Fibroblast of lung (primary cell): ENCODE data around the gene TMEM33. TPM values are rescaled to one million over a fixed set of nuclear protein-coding genes. Genes with fewer than 3 reads are reported as not detected.

ENCODE experiments used
- DNase-seq, 2 donors: peaks; one replicate each; pipeline versions ENCODE4 v3.0.0 to v3.0.0-alpha.2; 2010; ENCODE audit warnings: low read depth in 2 of 2
- H2AFZ ChIP-seq: 2 replicates; pipeline ENCODE4 v1.5.1; 2012; ENCODE audit warnings: low read length, control low read depth, inconsistent platforms
- H3K27ac ChIP-seq: 2 replicates; pipeline ENCODE4 v1.5.1; 2011; ENCODE audit warnings: low read length, control low read depth; ENCODE audit not compliant: insufficient read depth
- H3K27me3 ChIP-seq: 2 replicates; pipeline ENCODE4 v1.5.1; 2011; ENCODE audit warnings: mild to moderate bottlenecking, low read length; ENCODE audit not compliant: control insufficient read depth, insufficient read depth
- H3K36me3 ChIP-seq: 2 replicates; pipeline ENCODE4 v1.5.1; 2011; ENCODE audit warnings: low read length; ENCODE audit not compliant: control insufficient read depth, insufficient read depth
- H3K4me1 ChIP-seq: 2 replicates; pipeline ENCODE4 v1.5.1; 2011; ENCODE audit warnings: low read length; ENCODE audit not compliant: control insufficient read depth, insufficient read depth; ENCODE audit errors: extremely low read depth
- H3K4me2 ChIP-seq: 2 replicates; pipeline ENCODE4 v1.5.1; 2011; ENCODE audit warnings: low read length, control low read depth; ENCODE audit not compliant: insufficient read depth; ENCODE audit errors: extremely low read depth
- H3K4me3 ChIP-seq, 4 experiments: fragments of 200-600 bp in 1 of 4; sonication (generic) in 1 of 4; replicated peaks in 1 of 4; 2 replicates each; pipeline ENCODE4 v1.5.1; 2011 to 2016; ENCODE audit warnings: low read length in 4 of 4, low read depth in 3 of 4, mild to moderate bottlenecking in 3 of 4, control low read depth in 2 of 4, inconsistent platforms in 1 of 4, mixed read lengths in 1 of 4; ENCODE audit not compliant: insufficient read depth in 1 of 4; ENCODE audit errors: control extremely low read depth in 1 of 4
- H3K79me2 ChIP-seq: 2 replicates; pipeline ENCODE4 v1.5.1; 2012; ENCODE audit warnings: mild to moderate bottlenecking, low read length, inconsistent platforms; ENCODE audit not compliant: control insufficient read depth, insufficient read depth
- H3K9ac ChIP-seq: 2 replicates; pipeline ENCODE4 v1.5.1; 2011; ENCODE audit warnings: mild to moderate bottlenecking, low read length, control low read depth; ENCODE audit not compliant: insufficient read depth
- H3K9me3 ChIP-seq: 2 replicates; pipeline ENCODE4 v1.5.1; 2012; ENCODE audit warnings: low read depth, low read length; ENCODE audit not compliant: control insufficient read depth, insufficient read depth
- H4K20me1 ChIP-seq: 2 replicates; pipeline ENCODE4 v1.5.1; 2011; ENCODE audit warnings: low read length; ENCODE audit not compliant: control insufficient read depth, insufficient read depth; ENCODE audit errors: extremely low read depth
- EZH2 ChIP-seq: IDR thresholded peaks from 2 replicates; pipeline ENCODE4 v1.5.1; 2012; ENCODE audit warnings: low read length, control low read depth, mild to moderate bottlenecking; ENCODE audit errors: missing control alignments
- polyA plus RNA-seq, 2 donors: library from polyadenylated mRNA; depleted of rRNA in 1 of 2; stranded (reverse) in 1 of 2; unstranded in 1 of 2; fragments of >200 nt; gene quantifications; 2 replicates each; pipeline ENCODE4 v1.2.1, GENCODE V29; 2011 to 2012; ENCODE audit warnings: missing spikeins in 1 of 2
- total RNA-seq: library from RNA; depleted of rRNA; stranded (reverse); fragments of >200 nt; gene quantifications from 2 replicates; pipeline ENCODE4 v1.2.1, GENCODE V29; 2014
- TF ChIP-seq, protein P1 (sequence below), 2 donors: IDR thresholded peaks in 1 of 2; conservative IDR thresholded peaks in 1 of 2; 1 replicate in 1 of 2; 2 replicates in 1 of 2; pipeline ENCODE4 v1.5.1; 2011 to 2012; ENCODE audit warnings: low read length in 2 of 2, control low read depth in 1 of 2, inconsistent platforms in 1 of 2, low read depth in 1 of 2, mild to moderate bottlenecking in 1 of 2

TMEM33 gene
- total and polyA plus RNA-seq, 2 donors (not counting 1 experiment from before 2014, with no cell fraction given): 39.0 to 39.3 TPM

GRCh38 chr4:41932988-41933387 lies 2.2 kb upstream of the TMEM33 start:
- Histone ChIP-seq H3K79me2 (peaks cover 29% of the 10 kb centered on the region), H3K4me2 (no peak overlapping the region), H3K4me3 (no peak overlapping the region), H4K20me1 (no peaks in the 10 kb centered on the region), H3K9me3 (no peaks in the 10 kb centered on the region), H3K27ac (no peak overlapping the region), H3K9ac (no peak overlapping the region), H2AFZ (no peak overlapping the region), H3K36me3 (no peaks in the 10 kb centered on the region), H3K27me3 (no peaks in the 10 kb centered on the region), H3K4me1 (peaks cover 4% of the 10 kb centered on the region)
- TF ChIP-seq EZH2: no peak
- TF ChIP-seq, protein P1, sequence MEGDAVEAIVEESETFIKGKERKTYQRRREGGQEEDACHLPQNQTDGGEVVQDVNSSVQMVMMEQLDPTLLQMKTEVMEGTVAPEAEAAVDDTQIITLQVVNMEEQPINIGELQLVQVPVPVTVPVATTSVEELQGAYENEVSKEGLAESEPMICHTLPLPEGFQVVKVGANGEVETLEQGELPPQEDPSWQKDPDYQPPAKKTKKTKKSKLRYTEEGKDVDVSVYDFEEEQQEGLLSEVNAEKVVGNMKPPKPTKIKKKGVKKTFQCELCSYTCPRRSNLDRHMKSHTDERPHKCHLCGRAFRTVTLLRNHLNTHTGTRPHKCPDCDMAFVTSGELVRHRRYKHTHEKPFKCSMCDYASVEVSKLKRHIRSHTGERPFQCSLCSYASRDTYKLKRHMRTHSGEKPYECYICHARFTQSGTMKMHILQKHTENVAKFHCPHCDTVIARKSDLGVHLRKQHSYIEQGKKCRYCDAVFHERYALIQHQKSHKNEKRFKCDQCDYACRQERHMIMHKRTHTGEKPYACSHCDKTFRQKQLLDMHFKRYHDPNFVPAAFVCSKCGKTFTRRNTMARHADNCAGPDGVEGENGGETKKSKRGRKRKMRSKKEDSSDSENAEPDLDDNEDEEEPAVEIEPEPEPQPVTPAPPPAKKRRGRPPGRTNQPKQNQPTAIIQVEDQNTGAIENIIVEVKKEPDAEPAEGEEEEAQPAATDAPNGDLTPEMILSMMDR (conservative IDR thresholded peaks at IDR 0.05 in 1 of 2, IDR thresholded peaks at IDR 0.05 in 1 of 2; ENCODE audit: low read depth in 1 of 2, low read length in 2 of 2): no peak
- no peak for DNase-seq

DNA sequence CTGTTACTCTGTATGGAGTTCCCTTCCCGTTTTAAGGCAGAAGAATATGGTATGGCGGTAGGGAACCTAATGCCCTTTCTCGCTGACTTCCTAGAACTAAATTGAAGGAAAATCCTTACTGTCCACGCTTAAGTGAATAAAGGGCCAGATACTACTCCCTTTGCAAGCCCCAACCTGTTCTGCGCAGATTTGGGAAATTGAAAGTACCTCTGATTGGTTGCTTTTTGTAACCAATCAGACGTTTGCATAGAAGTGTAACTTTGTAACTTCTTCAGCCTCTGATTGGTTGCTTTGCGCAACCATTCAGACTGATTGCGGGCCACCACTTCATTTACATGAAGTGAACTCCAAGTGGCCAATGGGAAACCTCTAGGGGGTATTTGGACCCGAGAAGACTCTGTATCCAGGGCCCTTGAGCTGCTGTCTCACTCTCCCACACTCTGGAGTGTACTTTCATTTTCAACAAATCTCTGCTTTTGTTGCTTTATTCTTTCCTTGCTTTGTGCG lies 1.2 kb upstream of the TMEM33 start:
- Histone ChIP-seq H3K36me3 (no peaks in the 10 kb centered on the region), H3K9me3 (no peaks in the 10 kb centered on the region), H3K9ac (no peak overlapping the region), H2AFZ (peak overlapping the region; percentile 57), H3K79me2 (peaks cover 30% of the 10 kb centered on the region), H4K20me1 (no peaks in the 10 kb centered on the region), H3K27me3 (no peaks in the 10 kb centered on the region), H3K4me1 (peaks cover 4% of the 10 kb centered on the region), H3K4me3 (no peak overlapping the region), H3K27ac (no peak overlapping the region), H3K4me2 (no peak overlapping the region)
- DNase-seq: no peak
- TF ChIP-seq, protein P1 (conservative IDR thresholded peaks at IDR 0.05 in 1 of 2, IDR thresholded peaks at IDR 0.05 in 1 of 2; ENCODE audit: low read depth in 1 of 2, low read length in 2 of 2): no peak
- TF ChIP-seq EZH2: no peak

DNA sequence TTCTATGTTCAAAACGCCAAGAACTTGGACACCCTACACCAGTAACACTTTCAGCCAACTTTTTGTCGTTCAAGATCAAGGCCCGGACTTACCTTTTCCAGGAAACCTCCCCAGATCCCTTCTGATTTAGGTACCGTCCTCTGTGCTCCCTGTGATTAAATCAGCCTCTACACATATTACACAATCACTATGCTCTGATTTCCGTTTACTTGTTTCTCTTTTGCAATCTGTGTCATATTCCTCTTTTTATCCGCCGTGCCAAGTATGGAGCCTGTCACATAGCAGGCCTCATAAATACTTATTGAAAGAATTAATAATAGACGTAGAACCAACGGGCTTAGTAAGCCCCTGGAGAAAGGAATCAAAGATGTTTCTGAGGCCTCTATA lies 722 bp upstream of the TMEM33 start:
- Histone ChIP-seq H3K36me3 (no peaks in the 10 kb centered on the region), H3K4me2 (no peak overlapping the region), H3K9ac (no peak overlapping the region), H4K20me1 (no peaks in the 10 kb centered on the region), H3K9me3 (no peaks in the 10 kb centered on the region), H3K27me3 (no peaks in the 10 kb centered on the region), H2AFZ (peak overlapping the region; percentile 57), H3K27ac (no peak overlapping the region), H3K4me3 (peak overlapping the region in 3 of 4 experiments; percentile 72 to 97 (median 95)), H3K4me1 (peaks cover 4% of the 10 kb centered on the region), H3K79me2 (peaks cover 30% of the 10 kb centered on the region)
- TF ChIP-seq EZH2: no peak
- TF ChIP-seq, protein P1 (conservative IDR thresholded peaks at IDR 0.05 in 1 of 2, IDR thresholded peaks at IDR 0.05 in 1 of 2; ENCODE audit: low read depth in 1 of 2, low read length in 2 of 2): no peak
- no peak for DNase-seq
